Measurements from ENCODE around the gene SPATS2L.

Gene SPATS2L

GRCh38 chr2:200337621-200338020 is 31.1 kb downstream of the SPATS2L start:
- peaks cover 5% of the 10 kb centered on the region; the same call in 1 of the 2 replicates for H3K36me3 ChIP-seq (ENCODE audit: low read depth)
- H3K27ac ChIP-seq (ENCODE audit: poor library complexity, severe bottlenecking), result peak overlapping the region; percentile 27
- no peak for DNase-seq (ENCODE audit: low spot score)
- ATAC-seq (ENCODE audit: low read depth), result no peak
- H3K4me3 ChIP-seq (ENCODE audit: severe bottlenecking), result no peak overlapping the region
- H3K9me3 ChIP-seq (ENCODE audit: severe bottlenecking), result no peaks in the 10 kb centered on the region
- no peaks in the 10 kb centered on the region for H3K27me3 ChIP-seq (ENCODE audit: insufficient read depth, poor library complexity, severe bottlenecking)
- TF ChIP-seq, protein P1, sequence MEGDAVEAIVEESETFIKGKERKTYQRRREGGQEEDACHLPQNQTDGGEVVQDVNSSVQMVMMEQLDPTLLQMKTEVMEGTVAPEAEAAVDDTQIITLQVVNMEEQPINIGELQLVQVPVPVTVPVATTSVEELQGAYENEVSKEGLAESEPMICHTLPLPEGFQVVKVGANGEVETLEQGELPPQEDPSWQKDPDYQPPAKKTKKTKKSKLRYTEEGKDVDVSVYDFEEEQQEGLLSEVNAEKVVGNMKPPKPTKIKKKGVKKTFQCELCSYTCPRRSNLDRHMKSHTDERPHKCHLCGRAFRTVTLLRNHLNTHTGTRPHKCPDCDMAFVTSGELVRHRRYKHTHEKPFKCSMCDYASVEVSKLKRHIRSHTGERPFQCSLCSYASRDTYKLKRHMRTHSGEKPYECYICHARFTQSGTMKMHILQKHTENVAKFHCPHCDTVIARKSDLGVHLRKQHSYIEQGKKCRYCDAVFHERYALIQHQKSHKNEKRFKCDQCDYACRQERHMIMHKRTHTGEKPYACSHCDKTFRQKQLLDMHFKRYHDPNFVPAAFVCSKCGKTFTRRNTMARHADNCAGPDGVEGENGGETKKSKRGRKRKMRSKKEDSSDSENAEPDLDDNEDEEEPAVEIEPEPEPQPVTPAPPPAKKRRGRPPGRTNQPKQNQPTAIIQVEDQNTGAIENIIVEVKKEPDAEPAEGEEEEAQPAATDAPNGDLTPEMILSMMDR (IDR thresholded peaks at IDR 0.05; ENCODE audit: poor library complexity, severe bottlenecking), result no peak
- peaks cover 26% of the 10 kb centered on the region for H3K4me1 ChIP-seq (ENCODE audit: insufficient read depth, poor library complexity, severe bottlenecking)

DNA sequence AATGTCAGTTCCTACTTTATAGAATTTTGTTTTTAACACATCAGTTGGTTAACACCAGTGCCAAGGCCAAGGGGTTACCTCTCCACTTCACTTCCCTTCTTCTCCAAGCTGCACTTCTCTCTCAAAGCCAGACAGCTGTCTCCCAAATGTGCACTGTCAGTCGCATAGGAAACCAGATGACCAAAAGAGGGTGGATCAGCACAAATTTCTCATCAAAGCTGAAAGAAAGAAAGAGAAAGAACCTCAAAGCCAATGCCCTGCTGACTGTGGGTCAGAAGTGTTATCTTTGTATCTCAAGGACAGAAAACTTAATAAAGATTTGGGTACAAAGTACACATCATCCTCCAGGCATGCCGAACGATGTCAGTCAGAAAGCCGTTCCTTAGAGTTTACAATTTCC is 32.2 kb downstream of the SPATS2L start:
- no peak overlapping the region for H3K27ac ChIP-seq (ENCODE audit: poor library complexity, severe bottlenecking)
- DNase-seq (ENCODE audit: low spot score) (no peak), ATAC-seq (ENCODE audit: low read depth) (no peak)
- peaks cover 26% of the 10 kb centered on the region for H3K4me1 ChIP-seq (ENCODE audit: insufficient read depth, poor library complexity, severe bottlenecking)
- TF ChIP-seq, protein P1 (IDR thresholded peaks at IDR 0.05; ENCODE audit: poor library complexity, severe bottlenecking), result no peak
- no peak overlapping the region for H3K4me3 ChIP-seq (ENCODE audit: severe bottlenecking)
- no peaks in the 10 kb centered on the region for H3K9me3 ChIP-seq (ENCODE audit: severe bottlenecking)
- no peaks in the 10 kb centered on the region for H3K27me3 ChIP-seq (ENCODE audit: insufficient read depth, poor library complexity, severe bottlenecking)
- peaks cover 5% of the 10 kb centered on the region; the same call in 1 of the 2 replicates for H3K36me3 ChIP-seq (ENCODE audit: low read depth)

DNA sequence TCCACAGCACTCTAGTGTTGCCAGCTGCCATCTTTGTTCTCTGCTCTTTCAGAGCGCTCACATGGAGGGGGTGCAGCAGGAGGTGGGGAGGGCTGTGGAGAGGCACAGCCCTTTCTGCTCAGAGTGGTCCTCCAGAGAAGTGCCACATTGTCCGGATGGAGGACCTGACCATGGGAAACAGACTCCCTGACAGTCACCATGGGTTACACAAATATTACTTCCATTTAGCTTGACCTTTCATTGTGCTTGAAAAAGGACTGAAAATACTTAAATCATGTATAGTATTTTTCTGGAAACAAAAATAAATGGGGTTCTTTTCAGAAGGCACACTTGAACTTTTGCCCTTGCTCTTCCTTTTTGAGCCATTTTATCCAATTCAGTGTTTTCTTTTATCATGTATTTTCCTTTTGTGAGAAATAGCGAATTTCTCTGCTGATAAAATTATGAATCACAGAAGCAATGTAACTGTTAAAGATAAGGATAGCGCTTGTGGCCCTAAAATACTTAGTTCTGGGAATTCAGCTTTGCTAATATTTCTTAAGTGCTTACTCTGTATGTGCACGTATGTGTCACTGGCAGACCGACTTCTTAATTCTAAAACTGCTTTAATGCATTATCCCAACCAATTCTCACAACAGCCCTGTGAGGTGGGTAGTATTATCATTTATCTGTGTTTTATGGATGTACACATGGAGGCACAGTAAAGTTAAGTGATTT is 34.2 kb downstream of the SPATS2L start:
- no peak for DNase-seq (ENCODE audit: low spot score)
- TF ChIP-seq, protein P1 (IDR thresholded peaks at IDR 0.05; ENCODE audit: poor library complexity, severe bottlenecking), result no peak
- Histone ChIP-seq H3K27me3 (ENCODE audit: insufficient read depth, poor library complexity, severe bottlenecking) (no peaks in the 10 kb centered on the region), H3K9me3 (ENCODE audit: severe bottlenecking) (no peaks in the 10 kb centered on the region), H3K4me1 (ENCODE audit: insufficient read depth, poor library complexity, severe bottlenecking) (peaks cover 18% of the 10 kb centered on the region), H3K27ac (ENCODE audit: poor library complexity, severe bottlenecking) (no peak overlapping the region), H3K36me3 (ENCODE audit: low read depth) (peaks cover 5% of the 10 kb centered on the region; the same call in 1 of the 2 replicates), H3K4me3 (ENCODE audit: severe bottlenecking) (no peak overlapping the region)
- ATAC-seq (ENCODE audit: low read depth), result no peak

DNA sequence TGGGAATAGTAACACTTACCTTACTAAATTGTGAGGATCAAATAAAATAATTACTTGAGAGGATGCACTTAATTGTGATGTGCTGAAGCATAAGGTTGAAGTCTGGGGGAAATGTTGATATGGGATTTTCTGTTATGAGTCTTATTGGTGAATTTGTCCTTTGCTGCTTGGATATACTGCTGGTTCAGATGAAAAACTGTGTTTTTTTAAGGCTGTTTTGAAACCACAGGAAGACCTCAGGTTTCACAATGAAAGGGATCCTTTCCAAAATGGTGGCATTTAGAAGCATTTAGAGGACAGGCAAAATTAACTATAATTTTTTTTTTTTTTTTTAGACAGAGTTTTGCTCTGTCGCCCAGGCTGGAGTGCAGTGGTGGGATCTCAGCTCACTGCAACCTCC is 34.9 kb downstream of the SPATS2L start:
- Histone ChIP-seq H3K4me1 (ENCODE audit: insufficient read depth, poor library complexity, severe bottlenecking) (peaks cover 10% of the 10 kb centered on the region), H3K27me3 (ENCODE audit: insufficient read depth, poor library complexity, severe bottlenecking) (no peaks in the 10 kb centered on the region), H3K36me3 (ENCODE audit: low read depth) (peaks cover 5% of the 10 kb centered on the region; the same call in 1 of the 2 replicates), H3K9me3 (ENCODE audit: severe bottlenecking) (no peaks in the 10 kb centered on the region), H3K4me3 (ENCODE audit: severe bottlenecking) (no peak overlapping the region), H3K27ac (ENCODE audit: poor library complexity, severe bottlenecking) (no peak overlapping the region)
- ATAC-seq (ENCODE audit: low read depth) (no peak), DNase-seq (ENCODE audit: low spot score) (no peak)
- TF ChIP-seq, protein P1 (IDR thresholded peaks at IDR 0.05; ENCODE audit: poor library complexity, severe bottlenecking), result no peak

DNA sequence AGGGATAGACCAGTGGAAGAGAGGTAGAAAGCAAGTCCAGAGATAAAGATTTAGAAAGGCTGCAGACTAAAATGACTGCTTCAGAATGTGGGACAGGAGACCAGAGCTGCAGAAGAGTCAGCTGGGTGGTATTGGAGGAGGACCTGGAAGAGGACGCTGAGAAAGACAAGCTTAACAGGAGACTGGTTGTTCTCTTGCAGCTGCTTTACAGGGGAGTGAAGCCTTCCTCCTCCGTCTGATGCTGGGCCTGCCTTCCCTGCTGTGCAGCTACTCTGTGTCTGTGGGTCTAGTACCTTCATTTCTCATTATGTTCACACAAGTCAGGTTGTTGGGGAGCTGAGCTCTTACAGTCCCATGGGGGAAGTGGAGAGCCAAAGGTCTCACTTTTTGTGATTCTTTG is 35.7 kb downstream of the SPATS2L start:
- Histone ChIP-seq H3K9me3 (ENCODE audit: severe bottlenecking) (no peaks in the 10 kb centered on the region), H3K27ac (ENCODE audit: poor library complexity, severe bottlenecking) (no peak overlapping the region), H3K4me1 (ENCODE audit: insufficient read depth, poor library complexity, severe bottlenecking) (peaks cover 2% of the 10 kb centered on the region), H3K36me3 (ENCODE audit: low read depth) (peaks cover 5% of the 10 kb centered on the region; the same call in 1 of the 2 replicates), H3K27me3 (ENCODE audit: insufficient read depth, poor library complexity, severe bottlenecking) (no peaks in the 10 kb centered on the region), H3K4me3 (ENCODE audit: severe bottlenecking) (no peak overlapping the region)
- DNase-seq (ENCODE audit: low spot score) (no peak), ATAC-seq (ENCODE audit: low read depth) (no peak)
- TF ChIP-seq, protein P1 (IDR thresholded peaks at IDR 0.05; ENCODE audit: poor library complexity, severe bottlenecking), result no peak
